A673 (cell line): ENCODE measurements around the gene STAB2.

Source experiments
- CTCF ChIP-seq: fragments of 300-800, 200-600 bp; sonication (generic); conservative IDR thresholded peaks from 2 replicates; pipeline ENCODE4 v1.5.1; 2017; ENCODE audit warnings: low read depth, mild to moderate bottlenecking, antibody characterized with exemption, low read length, moderate library complexity, mixed read lengths
- EZH2 ChIP-seq: fragments of 200-600 bp; sonication (generic); IDR thresholded peaks from 2 replicates; pipeline ENCODE4 v1.6.1; 2017; ENCODE audit warnings: borderline replicate concordance, low read depth, mild to moderate bottlenecking, mixed read lengths, antibody characterized with exemption, low read length; ENCODE audit not compliant: poor library complexity, severe bottlenecking

GRCh38 chr12:103561174-103561573 is 25.9 kb upstream of the STAB2 start:
- TF ChIP-seq CTCF = no peak
- no peak for TF ChIP-seq EZH2
